Stomach (tissue), 4 donors: ENCODE measurements around the gene KIF6.

Experiments used
- CTCF ChIP-seq, 7 experiments: fragments of 450-650 bp in 4 of 7; fragments of 200-600 bp in 3 of 7; sonication (generic) in 3 of 7; IDR thresholded peaks; one replicate each; pipeline ENCODE4 v1.5.1; 2016 to 2019; ENCODE audit warnings: antibody characterized with exemption in 7 of 7, control low read depth in 2 of 7, mild to moderate bottlenecking in 1 of 7
- EP300 ChIP-seq: sonication (generic); formaldehyde crosslinking; IDR thresholded peaks from one replicate; pipeline ENCODE4 v1.6.1; 2017; ENCODE audit warnings: antibody characterized with exemption
- POLR2A ChIP-seq, 4 donors: fragments of 450-650 bp; IDR thresholded peaks; one replicate each; pipeline ENCODE4 v1.6.1; 2016; ENCODE audit warnings: antibody characterized with exemption in 4 of 4, control low read depth in 2 of 4, mild to moderate bottlenecking in 1 of 4, moderate library complexity in 1 of 4

GRCh38 chr6:39566456-39566855, 158.8 kb downstream of the KIF6 start:
- TF ChIP-seq CTCF (IDR thresholded peaks at IDR 0.05) (no peak), POLR2A (IDR thresholded peaks at IDR 0.05) (no peak), EP300 (no peak)
